ENCODE measurements around the gene NEAT1.

The NEAT1 gene

DNA sequence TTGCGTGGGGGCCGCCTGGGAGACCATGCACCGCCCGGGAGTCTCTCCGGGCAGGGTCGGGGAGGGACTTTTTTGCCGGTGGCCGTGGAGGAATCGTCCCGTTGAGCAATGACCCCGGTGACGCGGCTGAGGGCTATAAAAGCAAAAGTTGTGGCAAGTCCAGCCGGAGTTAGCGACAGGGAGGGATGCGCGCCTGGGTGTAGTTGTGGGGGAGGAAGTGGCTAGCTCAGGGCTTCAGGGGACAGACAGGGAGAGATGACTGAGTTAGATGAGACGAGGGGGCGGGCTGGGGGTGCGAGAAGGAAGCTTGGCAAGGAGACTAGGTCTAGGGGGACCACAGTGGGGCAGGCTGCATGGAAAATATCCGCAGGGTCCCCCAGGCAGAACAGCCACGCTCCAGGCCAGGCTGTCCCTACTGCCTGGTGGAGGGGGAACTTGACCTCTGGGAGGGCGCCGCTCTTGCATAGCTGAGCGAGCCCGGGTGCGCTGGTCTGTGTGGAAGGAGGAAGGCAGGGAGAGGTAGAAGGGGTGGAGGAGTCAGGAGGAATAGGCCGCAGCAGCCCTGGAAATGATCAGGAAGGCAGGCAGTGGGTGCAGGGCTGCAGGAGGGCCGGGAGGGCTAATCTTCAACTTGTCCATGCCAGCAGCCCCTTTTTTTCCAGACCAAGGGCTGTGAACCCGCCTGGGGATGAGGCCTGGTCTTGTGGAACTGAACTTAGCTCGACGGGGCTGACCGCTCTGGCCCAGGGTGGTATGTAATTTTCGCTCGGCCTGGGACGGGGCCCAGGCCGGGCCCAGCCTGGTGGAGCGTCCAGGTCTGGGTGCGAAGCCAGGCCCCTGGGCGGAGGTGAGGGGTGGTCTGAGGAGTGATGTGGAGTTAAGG lies at the start of gene NEAT1:
TSS of gene NEAT1 (plus strand) at position 166 of the 883 bp plus-strand sequence.
- in situ Hi-C loops (cut with HindIII; ENCODE audit: low sequenced_read_pairs), result loop anchor here (5.0 kb wide), 1 partner anchor 74 kb away; the partner anchor contains the start of gene MALAT1

DNA sequence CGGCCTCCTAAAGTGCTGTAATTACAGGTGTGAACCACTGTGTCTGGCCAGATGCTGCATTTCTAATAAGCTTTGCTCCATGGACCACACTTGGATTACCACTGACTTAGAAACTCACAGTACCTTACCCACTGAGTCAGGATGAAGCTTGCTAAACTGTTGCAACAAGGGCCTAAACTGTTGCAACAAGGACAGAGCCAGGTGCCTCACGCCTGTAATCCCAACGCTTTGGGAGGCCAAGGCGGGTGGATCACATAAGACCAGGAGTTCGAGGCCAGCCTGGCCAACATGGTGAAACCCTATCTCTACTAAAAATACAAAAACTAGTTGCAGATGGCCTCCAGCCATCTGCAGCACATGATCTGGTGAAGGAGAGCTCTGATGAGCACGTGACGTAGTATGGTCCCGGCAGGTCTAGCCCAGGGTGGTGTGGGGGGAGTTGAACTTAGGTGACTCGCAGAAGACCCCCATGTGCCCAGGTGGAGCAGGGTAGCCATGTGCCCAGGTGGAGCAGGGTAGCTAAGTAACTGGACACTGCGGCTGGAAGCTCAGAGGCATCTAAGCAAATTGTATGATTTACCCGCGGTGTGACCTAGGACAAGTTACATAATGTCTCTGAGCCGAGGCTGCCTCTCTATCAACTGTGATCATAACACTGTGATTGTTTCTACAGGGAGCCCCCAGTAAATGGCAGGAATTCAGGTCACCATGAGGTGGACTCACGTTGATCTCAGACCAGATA lies 48.6 kb upstream of the NEAT1 start:
- in situ Hi-C loops (cut with HindIII; ENCODE audit: low sequenced_read_pairs), result no loop called here

- in situ Hi-C loops (cut with HindIII; ENCODE audit: low sequenced_read_pairs), result no loop called here
Observed at GRCh38 chr11:65375012-65375411, 47.6 kb upstream of the NEAT1 start.

DNA sequence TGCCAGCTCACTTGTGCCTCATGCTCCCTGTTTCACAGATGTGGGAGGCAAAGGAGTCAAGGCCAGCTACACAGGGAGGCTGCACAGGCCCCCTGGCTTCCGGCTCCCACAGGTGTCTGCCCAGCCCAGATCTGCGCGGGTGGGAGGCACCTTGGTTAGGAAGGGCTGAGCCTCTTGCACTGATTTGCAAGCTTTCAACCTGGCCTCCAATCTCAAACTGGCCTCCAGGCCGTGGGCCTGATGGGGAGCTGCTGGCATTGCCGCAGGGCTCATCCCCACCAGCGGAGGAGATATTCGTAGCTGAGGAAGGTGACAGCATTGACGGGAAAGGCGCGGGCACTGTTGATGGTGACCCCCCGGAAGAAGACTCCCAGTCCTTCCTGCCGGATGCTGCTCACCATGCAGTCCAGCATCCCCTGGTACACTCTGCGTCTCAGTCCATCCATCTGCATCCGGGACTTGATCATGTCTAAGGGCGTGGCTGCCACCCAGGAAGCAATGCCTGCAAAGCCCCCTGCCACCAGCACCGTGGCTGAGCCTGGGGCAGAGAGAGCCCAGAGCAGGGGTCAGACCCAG lies 46.4 kb upstream of the NEAT1 start:
- in situ Hi-C loops (cut with HindIII; ENCODE audit: low sequenced_read_pairs), result no loop called here

GRCh38 chr11:65377036-65377435 lies 45.6 kb upstream of the NEAT1 start:
- in situ Hi-C loops (cut with HindIII; ENCODE audit: low sequenced_read_pairs), result no loop called here

DNA sequence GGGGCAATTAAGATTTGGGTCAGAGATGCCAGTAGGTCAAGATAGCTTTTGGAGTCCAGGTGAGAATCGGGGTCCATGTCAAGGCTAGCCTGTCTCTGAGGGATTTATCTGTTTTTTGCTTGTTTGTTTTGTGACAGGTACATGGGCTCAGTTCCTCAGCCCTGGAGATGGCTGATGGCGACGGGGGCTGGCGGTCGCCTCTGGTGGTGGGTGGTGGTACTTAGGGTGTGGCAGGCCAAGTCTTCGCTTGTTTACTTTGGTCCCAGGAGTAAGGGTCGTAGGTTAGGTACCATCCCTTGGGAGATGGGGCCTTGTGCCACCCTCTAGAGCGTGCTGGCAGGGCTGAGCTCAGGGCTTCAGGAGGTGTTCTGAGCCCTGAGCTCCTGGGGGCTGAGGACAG lies 44.8 kb upstream of the NEAT1 start:
- in situ Hi-C loops (cut with HindIII; ENCODE audit: low sequenced_read_pairs), result no loop called here

DNA sequence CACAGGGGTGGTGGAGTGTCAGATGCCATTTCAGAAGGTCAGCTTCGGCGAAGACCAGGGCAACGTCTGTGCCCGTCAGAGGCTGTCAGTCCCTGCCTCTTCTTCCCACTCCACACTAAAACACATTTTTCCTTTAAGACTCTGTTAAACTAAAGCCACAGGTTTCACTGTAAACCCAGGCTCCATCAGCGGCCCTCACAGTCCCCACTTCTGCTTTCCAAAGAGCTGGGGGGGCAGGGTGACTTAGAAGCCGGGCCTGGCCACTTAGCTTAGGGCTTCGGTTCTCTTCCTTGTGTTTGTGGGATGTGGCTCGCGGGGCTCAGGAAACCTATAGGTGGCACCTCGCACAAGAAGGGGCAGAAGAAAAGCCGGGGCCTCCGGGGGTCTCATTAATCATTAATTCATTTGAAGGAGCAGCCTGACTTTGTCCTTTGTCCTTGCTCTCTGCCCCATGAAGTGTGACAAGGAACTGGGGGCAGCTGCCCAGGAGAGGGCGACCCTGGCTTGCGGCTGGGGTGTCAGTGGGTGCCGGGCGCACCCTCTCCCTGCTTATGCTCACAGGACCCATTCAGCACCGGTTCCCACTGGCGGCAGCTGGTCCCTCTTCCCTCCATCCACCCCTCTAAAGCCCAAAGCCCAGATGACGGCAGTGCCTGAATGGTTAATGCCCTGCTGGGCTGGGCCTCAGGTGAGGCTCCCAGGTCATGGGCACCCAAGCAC lies 44.2 kb upstream of the NEAT1 start:
- in situ Hi-C loops (cut with HindIII; ENCODE audit: low sequenced_read_pairs), result no loop called here

- in situ Hi-C loops (cut with HindIII; ENCODE audit: low sequenced_read_pairs), result no loop called here
Observed at GRCh38 chr11:65378928-65379638, 43.5 kb upstream of the NEAT1 start.

DNA sequence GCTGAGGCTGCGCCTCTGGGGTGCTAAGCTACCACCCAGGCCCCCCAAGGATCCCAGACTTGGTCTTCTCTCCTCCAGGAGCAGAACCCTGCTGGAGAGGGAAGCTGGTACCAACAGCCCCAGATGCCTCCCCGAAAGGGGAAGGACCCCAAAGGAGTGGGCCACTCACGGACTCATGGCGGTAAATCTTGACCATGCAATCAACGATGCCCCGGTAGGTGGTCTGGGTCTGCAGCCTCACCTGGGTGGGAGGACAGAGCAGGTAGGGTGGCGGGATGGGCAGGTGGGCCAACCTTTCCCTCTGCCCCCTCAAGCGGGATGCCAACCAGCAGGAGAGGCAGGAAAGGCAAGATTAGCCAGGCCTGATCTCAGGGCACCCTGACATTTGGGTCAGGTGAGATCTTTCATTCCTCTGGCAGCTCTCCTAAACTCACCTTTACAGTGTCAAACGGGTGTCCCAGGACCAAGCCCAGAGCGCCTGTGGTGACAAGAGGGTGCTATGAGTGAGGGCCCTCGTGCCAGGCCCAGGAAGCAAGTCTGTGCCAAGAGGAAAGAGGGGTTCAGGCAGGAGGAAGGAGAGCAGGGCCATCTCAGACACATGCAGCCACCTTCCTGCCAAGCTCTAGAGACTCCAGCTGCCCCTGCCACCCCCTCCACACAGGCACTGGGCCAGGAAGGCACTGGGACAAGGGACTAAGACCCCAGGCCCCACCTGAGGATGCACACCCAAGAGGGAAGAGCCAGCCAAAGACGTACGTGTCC lies 42.7 kb upstream of the NEAT1 start:
- in situ Hi-C loops (cut with HindIII; ENCODE audit: low sequenced_read_pairs), result no loop called here

DNA sequence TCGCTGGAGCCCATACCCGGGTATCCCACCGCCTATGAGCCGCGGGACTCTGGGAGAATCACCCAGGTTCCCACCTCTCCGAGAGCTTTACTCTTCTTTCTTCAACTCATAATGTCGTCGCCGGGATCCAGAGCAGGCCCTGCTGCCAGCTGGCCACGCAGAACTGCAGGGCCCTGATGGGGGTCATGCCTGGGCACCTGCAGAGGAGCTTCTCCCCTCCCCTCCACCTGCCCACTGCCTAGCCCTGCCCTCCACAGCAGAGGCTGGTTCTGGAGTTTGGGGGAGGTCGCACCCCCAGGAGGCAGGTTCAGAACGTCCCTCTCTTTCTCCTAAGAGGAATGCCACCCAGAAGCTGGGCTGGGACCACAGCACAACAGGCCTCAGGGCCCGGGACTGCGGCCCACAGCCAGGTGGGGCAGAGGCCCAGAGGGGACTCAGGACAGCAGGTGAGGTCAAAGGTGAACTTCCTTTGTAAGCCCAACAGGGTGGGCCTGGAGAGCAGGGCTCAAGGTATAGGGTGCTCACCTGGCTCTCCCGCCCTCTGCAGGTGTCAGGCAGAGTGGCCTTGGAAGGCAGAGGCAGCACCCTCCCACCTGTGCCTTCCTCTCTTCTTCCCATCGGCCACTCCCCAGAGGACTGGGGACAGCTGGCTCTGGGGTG lies 42.0 kb upstream of the NEAT1 start:
- in situ Hi-C loops (cut with HindIII; ENCODE audit: low sequenced_read_pairs), result no loop called here

DNA sequence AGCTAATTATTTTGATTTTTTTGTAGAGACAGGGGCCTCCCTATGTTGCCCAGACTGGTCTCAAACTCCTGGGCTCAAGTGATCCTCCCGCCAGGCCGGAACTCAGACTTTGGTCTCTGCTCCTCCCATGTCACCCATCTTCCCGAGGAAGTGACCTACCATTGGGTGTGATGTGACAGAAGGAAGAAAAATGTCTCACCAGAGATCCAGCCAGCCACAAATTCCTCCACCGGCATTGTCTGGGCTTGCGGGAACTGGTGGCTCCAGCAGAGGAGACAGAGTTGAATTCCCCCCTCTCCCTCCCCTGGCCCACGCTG lies 40.9 kb upstream of the NEAT1 start:
- in situ Hi-C loops (cut with HindIII; ENCODE audit: low sequenced_read_pairs), result no loop called here

GRCh38 chr11:65382033-65382803 lies 40.4 kb upstream of the NEAT1 start, which contains the start of gene SLC25A45:
SLC25A45 (minus strand) TSS chr11:65382646; CDS start chr11:65381951, 695 bp downstream.
- in situ Hi-C loops (cut with HindIII; ENCODE audit: low sequenced_read_pairs), result no loop called here

DNA sequence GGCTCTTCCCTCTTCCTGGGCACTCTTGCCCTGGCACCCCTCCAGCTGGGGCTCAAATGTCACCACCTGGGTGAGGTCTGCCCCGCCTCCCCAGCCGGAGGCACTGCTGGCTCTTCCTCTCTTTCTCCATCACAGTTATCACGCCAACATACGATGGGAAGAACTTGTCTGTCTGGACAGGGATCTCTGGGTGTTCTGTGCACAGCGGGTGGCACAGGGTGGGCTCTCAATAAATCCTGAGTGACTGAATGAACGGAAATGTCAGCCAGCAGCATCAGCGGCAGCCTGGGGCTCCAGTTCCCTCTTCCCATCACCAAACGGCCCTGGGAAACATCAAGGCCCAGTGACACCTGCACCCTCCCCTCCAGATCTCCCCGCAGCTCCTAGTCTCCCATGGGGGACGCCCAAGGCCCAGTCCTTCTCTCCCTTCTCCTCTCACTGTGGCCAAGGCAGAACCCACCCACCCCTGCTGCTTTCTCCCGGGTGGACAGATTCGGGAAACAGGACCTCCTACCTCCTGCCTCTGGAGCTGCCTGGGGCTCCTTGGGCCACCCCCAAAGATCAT lies 39.7 kb upstream of the NEAT1 start:
- in situ Hi-C loops (cut with HindIII; ENCODE audit: low sequenced_read_pairs), result no loop called here

GRCh38 chr11:65383778-65384177 lies 38.8 kb upstream of the NEAT1 start:
- in situ Hi-C loops (cut with HindIII; ENCODE audit: low sequenced_read_pairs), result no loop called here

DNA sequence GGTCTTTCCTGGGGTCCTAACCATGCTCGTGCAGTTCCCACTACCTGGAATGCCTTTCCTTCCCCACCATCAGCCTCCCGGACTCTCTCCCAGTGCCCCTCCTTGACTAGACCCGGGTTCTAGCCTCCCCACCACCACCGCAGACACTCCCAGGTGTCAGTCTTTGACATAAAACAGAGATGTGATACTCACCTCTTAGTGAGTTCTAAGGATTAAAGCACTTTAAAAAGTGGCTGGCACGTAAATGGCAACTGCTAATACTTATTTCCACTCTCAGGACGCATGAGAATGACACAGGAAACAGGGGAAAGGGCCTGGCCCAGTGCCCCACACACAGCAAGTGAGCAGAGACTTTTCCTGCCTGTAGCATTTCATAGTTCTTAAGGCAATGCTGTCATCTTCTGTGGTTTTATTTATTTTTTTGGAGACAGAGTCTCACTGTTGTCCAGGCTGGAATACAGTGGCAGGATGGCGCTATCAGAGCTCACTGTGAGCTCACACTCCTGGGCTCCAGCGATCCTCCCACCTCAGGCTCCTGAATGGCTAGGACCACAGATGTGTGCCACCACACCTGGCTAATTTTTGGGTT lies 38.2 kb upstream of the NEAT1 start:
- in situ Hi-C loops (cut with HindIII; ENCODE audit: low sequenced_read_pairs), result no loop called here

- in situ Hi-C loops (cut with HindIII; ENCODE audit: low sequenced_read_pairs), result no loop called here
Observed at GRCh38 chr11:65386307-65387140, 36.1 kb upstream of the NEAT1 start, which contains the start of gene FRMD8. FRMD8 (plus strand) TSS chr11:65386637; CDS start chr11:65387037, 400 bp downstream.

- in situ Hi-C loops (cut with HindIII; ENCODE audit: low sequenced_read_pairs), result no loop called here
Observed at GRCh38 chr11:65388731-65389130, 33.9 kb upstream of the NEAT1 start.
